GM19395 (cell line): ENCODE data around the gene TMEM80.
"Not testable (repeated sequence)": the region's sequence is repeated elsewhere in the genome, so short reads cannot be mapped to it uniquely, and the experiment has no call there.

ENCODE experiments used
- ATAC-seq: cut with Tn5 transposase; IDR thresholded peaks from one replicate; pipeline ENCODE4 v1.9.1; 2021; ENCODE audit warnings: mild to moderate bottlenecking, moderate library complexity; ENCODE audit not compliant: unreplicated experiment

TMEM80 gene

GRCh38 chr11:679271-680207 is 16.1 kb upstream of the TMEM80 start:
- no peak for ATAC-seq

GRCh38 chr11:680476-680875 is 15.1 kb upstream of the TMEM80 start:
- ATAC-seq = no peak

GRCh38 chr11:680970-681369 is 14.6 kb upstream of the TMEM80 start:
- no peak for ATAC-seq

GRCh38 chr11:686451-687243 is 9.0 kb upstream of the TMEM80 start:
- ATAC-seq = no peak

- no peak for ATAC-seq
Observed at GRCh38 chr11:687751-688150, 7.9 kb upstream of the TMEM80 start.

GRCh38 chr11:688681-689080 is 6.9 kb upstream of the TMEM80 start:
- no peak for ATAC-seq

GRCh38 chr11:689625-690024 is 6.0 kb upstream of the TMEM80 start:
- ATAC-seq = no peak

- ATAC-seq = not testable (repeated sequence)
Observed at GRCh38 chr11:690244-690643, 5.4 kb upstream of the TMEM80 start.

GRCh38 chr11:690738-691633 is 4.6 kb upstream of the TMEM80 start:
- no peak for ATAC-seq

GRCh38 chr11:691710-692590 is 3.7 kb upstream of the TMEM80 start:
- no peak for ATAC-seq

- ATAC-seq = no peak
Observed at GRCh38 chr11:692824-693414, 2.7 kb upstream of the TMEM80 start.

- ATAC-seq = no peak
Observed at GRCh38 chr11:693415-693831, 2.2 kb upstream of the TMEM80 start.

- ATAC-seq = no peak
Observed at GRCh38 chr11:693887-694562, 1.6 kb upstream of the TMEM80 start.

GRCh38 chr11:694563-695287 is 891 bp upstream of the TMEM80 start, which contains the start of gene DEAF1:
TSS of gene DEAF1 (minus strand) at chr11:695222. CDS start at chr11:695047, 175 bp downstream.
- ATAC-seq = no peak

GRCh38 chr11:695288-695537 is 403 bp upstream of the TMEM80 start:
- peak; percentile 78 for ATAC-seq

GRCh38 chr11:696955-697491 is 1.4 kb downstream of the TMEM80 start:
- no peak for ATAC-seq

GRCh38 chr11:697811-698311 is 2.2 kb downstream of the TMEM80 start:
- ATAC-seq = no peak

GRCh38 chr11:698493-699115 is 3.0 kb downstream of the TMEM80 start:
- ATAC-seq = no peak
